ENCODE results near the gene URB2.

DNA sequence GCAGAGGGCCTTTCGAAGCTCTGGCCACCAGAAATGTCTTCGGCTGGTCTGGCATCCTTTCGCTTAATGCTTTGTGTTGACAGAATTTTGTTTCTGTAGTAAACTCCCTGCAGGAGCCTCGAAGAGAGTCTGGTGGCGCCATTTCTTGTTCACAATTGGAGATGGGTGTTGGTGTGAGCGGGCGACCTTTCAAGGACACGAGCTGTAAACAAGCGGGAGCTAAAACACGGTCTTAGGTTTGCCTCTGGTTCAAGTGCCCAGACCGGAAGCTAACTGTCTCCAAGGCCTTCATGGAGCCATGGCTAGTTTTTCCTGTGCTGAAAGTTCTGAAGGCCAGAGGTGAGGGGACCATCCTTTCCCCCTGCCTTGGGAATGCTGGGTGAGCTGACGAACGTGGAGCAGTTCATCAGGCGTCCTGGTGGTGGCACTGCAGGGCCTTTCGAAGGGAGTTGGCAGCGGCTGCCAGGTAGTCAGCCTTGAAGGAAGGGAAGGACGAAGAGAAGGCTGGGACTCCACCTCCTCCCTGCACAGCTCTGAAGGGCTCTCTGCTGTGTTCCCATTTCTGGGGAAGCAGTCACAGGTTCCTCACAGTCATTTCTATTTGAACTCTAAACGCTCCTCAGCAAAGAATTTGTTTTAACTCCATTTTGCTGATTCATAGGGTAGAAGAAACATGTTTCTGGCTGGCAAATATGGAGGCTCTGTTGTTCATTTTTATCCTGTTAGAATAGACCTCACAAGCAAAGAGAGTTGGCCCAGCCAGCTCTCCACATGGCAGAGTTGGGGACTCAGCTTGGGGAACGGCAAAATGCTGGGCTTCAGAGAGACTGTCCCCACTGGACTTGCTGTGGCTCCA is 35.2 kb downstream of the URB2 start:
- TF ChIP-seq, protein P1, sequence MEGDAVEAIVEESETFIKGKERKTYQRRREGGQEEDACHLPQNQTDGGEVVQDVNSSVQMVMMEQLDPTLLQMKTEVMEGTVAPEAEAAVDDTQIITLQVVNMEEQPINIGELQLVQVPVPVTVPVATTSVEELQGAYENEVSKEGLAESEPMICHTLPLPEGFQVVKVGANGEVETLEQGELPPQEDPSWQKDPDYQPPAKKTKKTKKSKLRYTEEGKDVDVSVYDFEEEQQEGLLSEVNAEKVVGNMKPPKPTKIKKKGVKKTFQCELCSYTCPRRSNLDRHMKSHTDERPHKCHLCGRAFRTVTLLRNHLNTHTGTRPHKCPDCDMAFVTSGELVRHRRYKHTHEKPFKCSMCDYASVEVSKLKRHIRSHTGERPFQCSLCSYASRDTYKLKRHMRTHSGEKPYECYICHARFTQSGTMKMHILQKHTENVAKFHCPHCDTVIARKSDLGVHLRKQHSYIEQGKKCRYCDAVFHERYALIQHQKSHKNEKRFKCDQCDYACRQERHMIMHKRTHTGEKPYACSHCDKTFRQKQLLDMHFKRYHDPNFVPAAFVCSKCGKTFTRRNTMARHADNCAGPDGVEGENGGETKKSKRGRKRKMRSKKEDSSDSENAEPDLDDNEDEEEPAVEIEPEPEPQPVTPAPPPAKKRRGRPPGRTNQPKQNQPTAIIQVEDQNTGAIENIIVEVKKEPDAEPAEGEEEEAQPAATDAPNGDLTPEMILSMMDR (IDR thresholded peaks at IDR 0.05): peak; percentile 76 to 94 (median 90)
- TF ChIP-seq POLR2A (IDR thresholded peaks at IDR 0.05) (no peak), POLR2AphosphoS5 (IDR thresholded peaks at IDR 0.05) (no peak)
